NCI-H524 (cell line): ENCODE data around the gene HNRNPUL1.
"Not testable (repeated sequence)": the region's sequence is repeated elsewhere in the genome, so short reads cannot be mapped to it uniquely, and the experiment has no call there.

Experiments used
- DNase-seq, 2 experiments: peaks; one replicate each; lab custom pipeline; 2025; lab: John Stamatoyannopoulos, UW

HNRNPUL1 gene

GRCh38 chr19:41263850-41264580 is at the start of gene HNRNPUL1:
Gene HNRNPUL1 (plus strand): TSS chr19:41264372. CDS start chr19:41264504, 132 bp downstream.
- DNase-seq: peak; percentile 100

GRCh38 chr19:41217741-41218140 is 46.4 kb upstream of the HNRNPUL1 start:
- no peak for DNase-seq

- no peak for DNase-seq
Observed at GRCh38 chr19:41218249-41218614, 45.9 kb upstream of the HNRNPUL1 start.

- no peak for DNase-seq
Observed at GRCh38 chr19:41218615-41219507, 45.3 kb upstream of the HNRNPUL1 start, which contains the start of gene AXL. Gene AXL (plus strand): TSS chr19:41219223. CDS start chr19:41219393, 170 bp downstream.

- no peak for DNase-seq
Observed at GRCh38 chr19:41219924-41220567, 44.1 kb upstream of the HNRNPUL1 start.

GRCh38 chr19:41220811-41221210 is 43.4 kb upstream of the HNRNPUL1 start:
- DNase-seq: no peak

GRCh38 chr19:41221514-41222205 is 42.5 kb upstream of the HNRNPUL1 start:
- no peak for DNase-seq

- DNase-seq: no peak
Observed at GRCh38 chr19:41222240-41222639, 41.9 kb upstream of the HNRNPUL1 start.

GRCh38 chr19:41223431-41224234 is 40.5 kb upstream of the HNRNPUL1 start:
- no peak for DNase-seq

- no peak for DNase-seq
Observed at GRCh38 chr19:41224632-41225031, 39.5 kb upstream of the HNRNPUL1 start.

- DNase-seq: no peak
Observed at GRCh38 chr19:41225238-41226052, 38.7 kb upstream of the HNRNPUL1 start.

- no peak for DNase-seq
Observed at GRCh38 chr19:41226053-41226873, 37.9 kb upstream of the HNRNPUL1 start.

- DNase-seq: no peak
Observed at GRCh38 chr19:41226874-41227390, 37.2 kb upstream of the HNRNPUL1 start.

GRCh38 chr19:41228486-41228885 is 35.7 kb upstream of the HNRNPUL1 start:
- DNase-seq: no peak

- not testable (repeated sequence) for DNase-seq
Observed at GRCh38 chr19:41229338-41229737, 34.8 kb upstream of the HNRNPUL1 start.

GRCh38 chr19:41230067-41230857 is 33.9 kb upstream of the HNRNPUL1 start:
- no peak for DNase-seq

GRCh38 chr19:41232686-41233085 is 31.5 kb upstream of the HNRNPUL1 start:
- DNase-seq: no peak

- no peak for DNase-seq
Observed at GRCh38 chr19:41233748-41234240, 30.4 kb upstream of the HNRNPUL1 start.
